Measurements from ENCODE around the gene FOXE1. TPM values are rescaled to one million over a fixed set of nuclear protein-coding genes. Genes with fewer than 3 reads are reported as not detected.

FOXE1 gene
- total and polyA plus RNA-seq, 10 of the 15 experiments (the other 5 are each of a cell fraction or from before 2014, with no cell fraction given): not detected

GRCh38 chr9:97875111-97875510 lies 22.1 kb downstream of the FOXE1 start:
- Histone ChIP-seq H4K20me1 (ENCODE audit: control insufficient read depth, insufficient read depth) (no peaks in the 10 kb centered on the region), H3K36me3 (ENCODE audit: control insufficient read depth in 2 of 2, insufficient read depth in 2 of 2, low read length in 1 of 2) (no peaks in the 10 kb centered on the region), H3K9me3 (replicated peaks; ENCODE audit: control insufficient read depth, insufficient read depth, low read length) (no peaks in the 10 kb centered on the region), H2AFZ (ENCODE audit: control insufficient read depth, low read depth, low read length) (no peak overlapping the region), H3K4me3 (no peak overlapping the region), H3K27ac (ENCODE audit: control insufficient read depth, insufficient read depth) (no peak overlapping the region), H3K4me1 (ENCODE audit: control insufficient read depth, insufficient read depth, low read length) (no peaks in the 10 kb centered on the region), H3K4me2 (ENCODE audit: control insufficient read depth, insufficient read depth) (no peak overlapping the region), H3K9ac (ENCODE audit: control insufficient read depth, insufficient read depth, low read length) (no peak overlapping the region), H3K27me3 (replicated peaks in 1 of 2; ENCODE audit: control insufficient read depth in 2 of 2, insufficient read depth in 2 of 2, low read length in 1 of 2) (peaks cover 0 to 2% of the 10 kb centered on the region in 2 experiments; a peak in 1 of 4 replicates), H3K79me2 (ENCODE audit: control insufficient read depth, insufficient read depth, low read length) (no peaks in the 10 kb centered on the region)
- POLR2A ChIA-PET: no interaction called here
- SMC1A ChIA-PET (ENCODE audit: uncharacterized antibody, unreplicated experiment): interaction anchor here (0.9 kb wide), 1 partner anchor 8 kb away, joined by 3 read pairs; no protein-coding TSS in a partner anchor
- intact Hi-C loops (cut with micrococcal nuclease; ENCODE audit: unreplicated experiment) (no loop called here), in situ Hi-C loops (cut with MboI) (no loop called here)
- no peak for DNase-seq (ENCODE audit: low read depth, low spot score)
- BruUV-seq (replicated peaks): no TSS peak
- CTCF ChIA-PET: interaction anchor here (1.1 kb wide), 1 partner anchor 26 kb away, joined by 3 read pairs; no protein-coding TSS in a partner anchor
- no peak for FAIRE-seq
- 23% methylated on average over 5 of the region's 5 CpGs for whole genome bisulfite sequencing (ENCODE audit: insufficient coverage, insufficient replicate concordance, low lambda C conversion rate, missing lambda C conversion rate)
- RAD21 ChIA-PET (ENCODE audit: unreplicated experiment): no interaction called here
- no peak for ATAC-seq
- TF ChIP-seq POU2F2 (IDR thresholded peaks at IDR 0.05; ENCODE audit: borderline replicate concordance, low read depth, low read length) (no peak), PKNOX1 (IDR thresholded peaks at IDR 0.05) (no peak), IRF3 (IDR thresholded peaks at IDR 0.05) (no peak), NFYB (IDR thresholded peaks at IDR 0.05; ENCODE audit: insufficient read depth, low read depth, low read length) (no peak), RBBP5 (conservative IDR thresholded peaks at IDR 0.05) (no peak), BMI1 (IDR thresholded peaks at IDR 0.05; ENCODE audit: borderline replicate concordance) (no peak), BCLAF1 (IDR thresholded peaks at IDR 0.05) (no peak), ZBTB33 (IDR thresholded peaks at IDR 0.05) (no peak), GATAD2B (conservative IDR thresholded peaks at IDR 0.05; ENCODE audit: low read depth) (no peak), ZNF687 (IDR thresholded peaks at IDR 0.05) (no peak), EZH2 (IDR thresholded peaks at IDR 0.05; ENCODE audit: borderline replicate concordance, control insufficient read depth, low read depth, low read length) (no peak), BHLHE40 (IDR thresholded peaks at IDR 0.05; ENCODE audit: borderline replicate concordance in 1 of 2, low read depth in 2 of 2, low read length in 1 of 2) (no peak), POLR2AphosphoS5 (IDR thresholded peaks at IDR 0.05; ENCODE audit: low read length) (no peak)
